Hepatocyte (in vitro differentiated cells): Measurements from ENCODE around the gene HINFP.

Experiments used
- CTCF ChIP-seq: fragments of 200-600 bp; sonication (generic); IDR thresholded peaks from 2 replicates; pipeline ENCODE4 v1.5.1; 2016; ENCODE audit warnings: antibody characterized with exemption, mild to moderate bottlenecking; ENCODE audit not compliant: poor library complexity
- EZH2 ChIP-seq: fragments of 200-600 bp; sonication (generic); IDR thresholded peaks from 2 replicates; pipeline ENCODE4 v1.6.1; 2016; ENCODE audit warnings: antibody characterized with exemption, mild to moderate bottlenecking, borderline replicate concordance
- EZH2phosphoT487 ChIP-seq: fragments of 200-600 bp; sonication (generic); IDR thresholded peaks from one replicate; pipeline ENCODE4 v1.6.1; 2018; ENCODE audit warnings: antibody characterized with exemption, mild to moderate bottlenecking, low read depth, moderate library complexity; ENCODE audit not compliant: unreplicated experiment, severe bottlenecking

DNA sequence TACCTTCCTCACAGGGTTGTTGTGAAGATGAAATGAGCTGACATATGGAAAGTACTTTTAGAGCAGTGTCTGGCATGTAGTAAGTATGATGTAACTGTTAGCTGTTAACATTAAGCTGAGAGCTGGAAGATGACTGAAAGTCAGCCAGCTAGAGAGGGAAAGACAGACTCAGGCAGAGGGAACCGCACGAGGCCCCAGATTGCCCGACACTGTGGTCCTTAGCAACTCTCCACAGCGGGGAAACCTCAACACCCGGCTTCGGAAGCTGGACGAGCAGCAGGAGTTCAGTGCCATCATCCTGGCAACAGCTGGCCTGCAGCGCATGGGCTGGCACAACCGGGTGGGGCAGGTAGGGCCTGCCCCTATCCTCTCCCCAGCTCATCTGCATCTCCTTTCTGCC lies 30.2 kb upstream of the HINFP start:
- no peak for TF ChIP-seq CTCF
- TF ChIP-seq EZH2 = no peak
- TF ChIP-seq EZH2phosphoT487 = no peak
